Suprapubic skin (tissue), 4 donors: Measurements from ENCODE around the gene ADORA1.

Source experiments
- EP300 ChIP-seq: sonication (generic); formaldehyde crosslinking; IDR thresholded peaks from one replicate; pipeline ENCODE4 v1.6.1; 2017; ENCODE audit warnings: antibody characterized with exemption
- POLR2A ChIP-seq, 2 donors: fragments of 450-650 bp; IDR thresholded peaks; one replicate each; pipeline ENCODE4 v1.6.1; 2017; ENCODE audit warnings: antibody characterized with exemption in 2 of 2, mild to moderate bottlenecking in 2 of 2, moderate library complexity in 2 of 2
- POLR2AphosphoS5 ChIP-seq, 3 donors: sonication (generic); formaldehyde crosslinking; IDR thresholded peaks; one replicate each; pipeline ENCODE4 v1.6.1; 2017; ENCODE audit warnings: antibody characterized with exemption in 3 of 3
- TF ChIP-seq, protein P1 (sequence below), 2 donors: fragments of 200-600 bp in 1 of 2; fragments of 450-650 bp in 1 of 2; sonication (generic) in 1 of 2; IDR thresholded peaks; one replicate each; pipeline ENCODE4 v1.5.1; 2016 to 2019; ENCODE audit warnings: antibody characterized with exemption in 2 of 2, mild to moderate bottlenecking in 1 of 2, moderate library complexity in 1 of 2

DNA sequence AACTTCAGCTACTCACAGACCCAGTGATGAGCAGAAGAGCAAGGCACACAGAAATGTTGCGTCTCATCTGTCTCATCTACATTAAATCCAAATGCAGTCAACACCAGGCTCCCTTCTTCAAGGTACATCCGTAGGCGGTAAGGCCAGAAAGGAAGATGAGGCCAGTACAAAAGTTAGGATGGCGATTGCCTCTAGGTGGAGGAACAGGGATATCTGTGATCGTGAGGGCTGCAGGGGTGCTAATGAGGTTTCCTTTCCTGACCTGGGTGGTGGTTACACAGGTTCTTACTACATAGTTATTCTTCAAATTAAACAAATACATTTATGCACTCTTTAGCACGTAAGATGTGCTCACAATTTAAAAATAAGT lies 49.5 kb downstream of the ADORA1 start:
- TF ChIP-seq, protein P1, sequence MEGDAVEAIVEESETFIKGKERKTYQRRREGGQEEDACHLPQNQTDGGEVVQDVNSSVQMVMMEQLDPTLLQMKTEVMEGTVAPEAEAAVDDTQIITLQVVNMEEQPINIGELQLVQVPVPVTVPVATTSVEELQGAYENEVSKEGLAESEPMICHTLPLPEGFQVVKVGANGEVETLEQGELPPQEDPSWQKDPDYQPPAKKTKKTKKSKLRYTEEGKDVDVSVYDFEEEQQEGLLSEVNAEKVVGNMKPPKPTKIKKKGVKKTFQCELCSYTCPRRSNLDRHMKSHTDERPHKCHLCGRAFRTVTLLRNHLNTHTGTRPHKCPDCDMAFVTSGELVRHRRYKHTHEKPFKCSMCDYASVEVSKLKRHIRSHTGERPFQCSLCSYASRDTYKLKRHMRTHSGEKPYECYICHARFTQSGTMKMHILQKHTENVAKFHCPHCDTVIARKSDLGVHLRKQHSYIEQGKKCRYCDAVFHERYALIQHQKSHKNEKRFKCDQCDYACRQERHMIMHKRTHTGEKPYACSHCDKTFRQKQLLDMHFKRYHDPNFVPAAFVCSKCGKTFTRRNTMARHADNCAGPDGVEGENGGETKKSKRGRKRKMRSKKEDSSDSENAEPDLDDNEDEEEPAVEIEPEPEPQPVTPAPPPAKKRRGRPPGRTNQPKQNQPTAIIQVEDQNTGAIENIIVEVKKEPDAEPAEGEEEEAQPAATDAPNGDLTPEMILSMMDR (IDR thresholded peaks at IDR 0.05), result no peak
- TF ChIP-seq POLR2A (IDR thresholded peaks at IDR 0.05) (no peak), POLR2AphosphoS5 (IDR thresholded peaks at IDR 0.05) (no peak), EP300 (no peak)
